GM18499 (cell line): ENCODE results near the gene FMO4.
"Not testable (repeated sequence)": the region's sequence is repeated elsewhere in the genome, so short reads cannot be mapped to it uniquely, and the experiment has no call there.

Experiments
- ATAC-seq: cut with Tn5 transposase; IDR thresholded peaks from one replicate; pipeline ENCODE4 v1.9.1; 2021; ENCODE audit warnings: moderate number of reproducible peaks; ENCODE audit not compliant: insufficient read depth, unreplicated experiment

Gene FMO4

GRCh38 chr1:171313835-171314320 lies at the start of gene FMO4:
Gene FMO4 (plus strand): TSS chr1:171314183. CDS start chr1:171319826, 5,643 bp downstream.
- ATAC-seq = peak; percentile 99

DNA sequence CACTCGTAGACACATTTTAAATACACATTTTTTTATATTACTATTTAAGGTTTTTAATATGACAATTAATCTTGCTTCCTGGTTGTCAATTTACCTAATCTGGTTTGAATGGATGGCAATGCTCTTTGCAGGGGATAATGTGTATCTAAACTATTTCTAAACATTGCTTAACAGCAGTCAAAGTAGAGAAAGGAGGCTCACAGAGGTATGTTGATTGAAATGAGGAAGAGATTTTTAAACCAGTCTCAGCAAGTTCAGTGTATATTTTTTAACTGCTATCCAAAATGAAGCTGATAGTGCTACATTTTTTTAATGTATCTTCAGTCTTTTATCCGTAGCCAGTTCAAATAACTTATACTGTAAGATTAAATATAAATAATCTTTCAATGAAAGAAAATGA lies 48.3 kb upstream of the FMO4 start:
- ATAC-seq = no peak

DNA sequence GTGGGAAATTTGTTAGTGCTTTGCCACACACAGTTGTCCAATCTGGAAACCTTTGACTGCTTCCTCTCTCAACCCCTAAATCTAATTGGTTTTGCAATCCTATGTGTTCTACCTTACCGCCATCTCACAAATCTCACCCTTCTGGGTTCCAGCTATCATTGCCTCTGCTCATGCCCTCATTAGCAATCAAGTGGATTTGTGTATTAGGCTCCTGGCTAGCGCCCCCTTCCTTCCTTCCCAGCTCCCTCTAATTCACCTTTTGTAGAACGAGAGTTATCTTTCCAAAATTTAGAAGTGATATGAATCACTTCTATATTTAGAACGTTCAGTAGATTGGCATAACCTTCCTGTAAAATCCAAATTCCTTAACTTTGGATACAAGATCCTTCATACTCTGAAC lies 47.1 kb upstream of the FMO4 start:
- ATAC-seq = no peak

GRCh38 chr1:171267391-171267790 lies 46.6 kb upstream of the FMO4 start:
- ATAC-seq = no peak

- ATAC-seq = no peak
These were observed 43.2 kb upstream of the FMO4 start for GRCh38 chr1:171270806-171271205.

- no peak for ATAC-seq
These were observed 36.4 kb upstream of the FMO4 start for GRCh38 chr1:171277534-171277933.

GRCh38 chr1:171279234-171279633 lies 34.7 kb upstream of the FMO4 start:
- no peak for ATAC-seq

- no peak for ATAC-seq
These were observed 34.3 kb upstream of the FMO4 start for GRCh38 chr1:171279678-171280077.

- no peak for ATAC-seq
These were observed 33.4 kb upstream of the FMO4 start for GRCh38 chr1:171280599-171280998.

DNA sequence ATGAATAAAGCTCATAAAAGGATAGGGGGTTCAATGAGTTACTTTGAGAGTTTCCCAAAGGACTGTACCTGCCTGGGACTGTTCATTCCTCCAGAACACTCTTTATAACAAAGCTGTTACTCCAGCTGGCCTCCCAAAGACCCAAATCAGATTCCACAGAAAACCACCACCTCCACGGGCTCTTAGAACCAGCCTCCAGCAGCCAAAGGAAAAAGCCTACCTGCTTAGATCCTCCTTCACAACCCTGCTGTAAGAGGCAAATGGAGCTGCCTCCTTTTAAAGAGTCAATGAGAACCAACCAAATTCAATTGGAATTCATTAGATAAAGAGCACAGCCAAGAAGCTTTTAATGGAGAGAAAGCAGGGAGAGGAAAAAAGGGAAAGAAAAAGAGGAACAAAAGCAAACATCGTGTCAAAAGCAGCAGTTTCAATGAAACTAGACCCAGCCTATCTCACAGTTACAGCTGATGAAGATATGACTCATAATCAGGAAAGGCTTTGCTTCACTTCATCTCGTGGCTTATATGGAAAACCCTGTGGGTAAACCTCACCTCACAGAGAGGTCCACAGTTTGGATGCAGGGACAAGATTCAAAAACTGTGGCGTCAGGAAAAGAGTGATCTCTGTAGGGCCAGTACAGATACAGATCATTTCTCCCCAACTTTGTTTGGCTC lies 27.8 kb upstream of the FMO4 start:
- peak; percentile 79 for ATAC-seq

GRCh38 chr1:171290621-171291020 lies 23.4 kb upstream of the FMO4 start:
- ATAC-seq = no peak

DNA sequence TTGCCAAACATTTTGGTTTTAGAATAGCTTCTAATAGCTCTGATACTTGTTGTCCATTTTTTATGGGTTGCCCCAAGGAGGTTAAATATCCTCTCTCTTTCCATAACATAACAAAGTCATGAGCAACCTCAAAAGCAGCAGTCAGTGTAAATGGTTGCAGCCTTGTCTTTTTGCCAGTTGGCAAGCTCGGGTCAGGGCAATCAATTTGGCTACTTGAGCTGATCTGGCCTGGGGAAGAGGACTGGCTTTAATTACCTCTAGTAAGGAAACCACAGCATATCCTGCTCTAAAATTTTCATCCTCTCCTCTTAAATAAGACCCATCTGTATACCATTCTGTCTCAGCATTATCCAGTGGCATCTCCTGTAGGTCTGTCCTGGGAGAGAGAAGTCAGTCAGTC lies 21.2 kb upstream of the FMO4 start:
- no peak for ATAC-seq

- not testable (repeated sequence) for ATAC-seq
These were observed 18.6 kb upstream of the FMO4 start for GRCh38 chr1:171295383-171295782.

GRCh38 chr1:171295821-171296220 lies 18.2 kb upstream of the FMO4 start:
- no peak for ATAC-seq

DNA sequence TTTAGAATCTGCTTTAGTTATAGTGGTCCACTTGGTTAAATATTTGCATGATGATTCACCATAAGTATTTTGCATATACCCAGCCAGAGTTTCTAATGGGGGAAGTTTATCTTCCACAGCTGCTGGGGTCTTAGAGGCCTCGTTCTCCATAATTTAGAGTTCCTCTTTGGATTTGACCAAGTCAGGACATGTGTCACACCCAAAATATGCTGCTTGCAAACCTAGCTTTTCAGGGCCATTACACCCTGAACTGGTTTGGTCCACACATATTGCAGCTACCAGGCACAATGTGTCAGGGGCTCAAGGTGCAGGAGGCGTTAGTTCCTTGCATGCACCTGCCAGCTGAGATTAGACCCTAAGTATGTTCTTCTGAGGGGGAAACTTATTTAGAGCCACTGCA lies 17.1 kb upstream of the FMO4 start:
- ATAC-seq = no peak

DNA sequence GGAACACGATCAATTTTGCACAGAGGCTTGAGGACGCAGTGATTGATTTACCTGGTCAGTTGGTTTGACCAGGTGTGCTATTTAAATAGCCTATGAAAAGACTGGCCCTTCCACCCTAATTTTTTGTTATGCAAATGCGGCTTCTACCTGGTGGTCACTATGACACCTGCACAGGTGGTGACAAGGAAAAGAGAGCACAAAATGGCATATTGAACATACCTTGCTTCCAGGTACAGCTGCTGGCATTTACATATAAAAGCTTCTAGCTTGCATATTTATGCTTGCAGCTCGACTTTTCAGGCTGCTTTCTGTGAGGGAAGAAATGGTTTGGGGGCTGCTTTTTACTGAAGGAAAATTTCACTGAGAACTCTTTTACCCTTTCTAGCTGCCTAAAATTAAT lies 15.3 kb upstream of the FMO4 start:
- no peak for ATAC-seq

DNA sequence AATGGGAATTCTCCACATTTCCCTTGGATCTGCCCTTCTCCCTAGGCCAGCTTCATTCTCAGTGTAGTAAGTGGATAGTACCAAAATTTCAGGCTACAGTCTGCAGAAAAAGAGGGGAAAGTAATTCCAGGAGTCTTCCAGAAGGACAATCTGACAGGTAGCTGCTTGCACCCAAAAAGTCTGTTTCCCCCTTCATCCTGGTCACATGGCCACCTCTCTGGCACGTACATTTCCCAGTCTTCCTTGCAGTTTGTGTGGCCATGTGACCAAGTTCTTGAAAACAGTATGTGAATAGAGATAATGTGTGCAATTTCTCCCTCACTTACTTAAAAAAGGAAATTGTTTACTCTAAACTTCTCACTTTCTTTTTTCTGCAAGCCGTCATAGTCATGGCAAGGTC lies 14.6 kb upstream of the FMO4 start:
- ATAC-seq = no peak

DNA sequence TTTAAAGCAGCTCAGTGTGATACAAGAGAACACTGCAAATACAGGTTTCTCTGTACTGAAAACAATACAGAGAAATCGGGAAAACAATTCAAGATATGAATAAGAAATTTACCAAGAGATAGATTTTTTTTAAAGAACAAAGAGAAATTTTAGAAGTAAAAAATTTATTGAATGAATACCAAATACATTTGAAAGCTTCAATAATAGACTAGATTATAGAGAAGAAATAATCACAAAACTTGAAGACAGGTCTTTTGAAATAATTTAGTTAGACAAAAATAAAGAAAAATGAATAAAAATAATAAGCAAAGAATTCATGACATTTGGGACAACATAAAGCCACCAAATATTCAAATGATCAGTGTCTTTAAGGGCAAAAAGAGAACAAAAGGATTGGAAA lies 13.6 kb upstream of the FMO4 start:
- no peak for ATAC-seq

- no peak for ATAC-seq
These were observed 3.3 kb upstream of the FMO4 start for GRCh38 chr1:171310661-171311087.

DNA sequence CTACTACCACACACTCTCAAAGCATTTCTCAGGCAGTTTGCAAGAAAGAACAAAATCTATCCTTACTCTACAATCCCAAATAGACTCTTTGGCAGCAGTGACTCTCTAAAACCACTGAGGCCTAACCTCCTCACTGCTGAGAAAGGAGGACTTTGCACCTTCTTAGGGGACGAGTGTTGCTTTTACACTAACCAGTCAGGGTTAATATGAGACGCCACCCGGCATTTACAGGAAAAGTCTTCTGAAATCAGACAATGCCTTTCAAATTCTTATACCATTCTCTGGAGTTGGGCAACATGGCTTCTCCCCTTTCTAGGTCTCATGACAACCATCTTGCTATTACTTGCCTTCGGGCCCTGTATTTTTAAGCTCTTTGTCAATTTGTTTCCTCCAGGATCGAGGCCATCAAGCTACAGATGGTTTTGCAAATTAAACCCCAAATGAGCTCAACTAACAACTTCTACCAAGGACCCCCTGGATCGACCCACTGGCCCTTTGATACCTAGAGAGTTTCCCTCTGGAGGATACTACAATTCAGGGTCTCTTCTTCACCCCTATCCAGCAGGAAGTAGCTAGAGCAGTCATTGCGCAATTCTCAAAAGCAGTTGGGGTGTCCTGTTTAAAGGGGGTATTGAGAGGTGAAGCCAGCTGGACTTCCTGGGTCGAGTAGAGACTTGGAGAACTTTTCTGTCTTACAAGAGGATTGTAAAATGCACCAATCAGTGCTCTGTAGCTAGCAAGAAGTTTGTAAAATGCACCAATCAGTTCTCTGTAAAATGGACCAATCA lies 2.0 kb upstream of the FMO4 start:
- ATAC-seq = no peak

DNA sequence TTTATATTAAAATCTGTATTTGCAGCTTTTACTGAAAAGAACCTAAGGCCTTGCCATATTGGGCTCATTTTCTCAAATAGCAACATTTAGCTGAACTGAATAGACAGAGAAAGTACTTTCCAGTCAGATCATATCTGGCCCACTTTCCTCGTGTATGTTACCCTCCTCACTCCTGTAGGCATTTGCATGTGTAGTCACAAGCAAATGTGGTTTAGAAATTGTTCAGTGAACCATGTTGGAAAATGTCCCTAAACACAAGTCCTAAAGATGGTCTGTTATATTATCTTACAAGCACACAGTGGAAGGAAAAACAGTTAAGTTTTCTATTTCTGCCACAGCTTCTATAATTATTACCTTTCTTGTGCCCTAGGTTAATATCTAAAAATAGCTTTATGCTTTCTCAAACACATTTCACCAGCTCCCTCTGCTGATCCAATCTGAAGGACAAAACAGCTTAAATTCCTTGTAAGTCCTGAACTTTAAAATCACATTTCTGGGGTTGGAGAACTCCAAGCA lies 606 bp upstream of the FMO4 start:
- ATAC-seq = peak; percentile 45
